Stimulated activated CD4-positive, alpha-beta T cell treated with anti-CD3 and anti-CD28 coated beads, Interleukin-15, amount 100 ng/mL, for 48 hours (primary cell): Measurements from ENCODE around the gene ZMAT5.

Source experiments
- DNase-seq, 2 donors: peaks; one replicate each; pipeline ENCODE4 v3.0.0-alpha.2; 2020; ENCODE audit warnings: low read depth in 2 of 2

The ZMAT5 gene

DNA sequence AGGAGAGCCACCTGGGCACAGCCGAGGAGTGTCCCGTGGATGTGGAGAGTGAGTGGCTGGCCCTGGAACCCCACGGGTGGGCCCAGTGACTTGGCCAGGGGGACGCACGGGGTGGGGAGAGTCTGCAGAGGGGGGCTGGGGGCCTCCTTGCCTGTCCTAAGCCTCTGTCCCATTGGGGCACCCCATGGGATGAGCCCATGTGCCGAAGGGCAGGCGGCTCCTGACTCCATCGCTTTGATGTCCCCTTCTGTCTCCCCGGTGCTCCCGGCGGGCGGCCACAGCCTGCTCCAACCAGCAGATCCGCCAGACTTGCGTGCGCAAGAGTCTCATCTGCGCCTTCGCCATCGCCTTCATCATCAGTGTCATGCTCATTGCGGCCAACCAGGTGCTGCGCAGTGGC is 37.6 kb downstream of the ZMAT5 start:
- no peak for DNase-seq

DNA sequence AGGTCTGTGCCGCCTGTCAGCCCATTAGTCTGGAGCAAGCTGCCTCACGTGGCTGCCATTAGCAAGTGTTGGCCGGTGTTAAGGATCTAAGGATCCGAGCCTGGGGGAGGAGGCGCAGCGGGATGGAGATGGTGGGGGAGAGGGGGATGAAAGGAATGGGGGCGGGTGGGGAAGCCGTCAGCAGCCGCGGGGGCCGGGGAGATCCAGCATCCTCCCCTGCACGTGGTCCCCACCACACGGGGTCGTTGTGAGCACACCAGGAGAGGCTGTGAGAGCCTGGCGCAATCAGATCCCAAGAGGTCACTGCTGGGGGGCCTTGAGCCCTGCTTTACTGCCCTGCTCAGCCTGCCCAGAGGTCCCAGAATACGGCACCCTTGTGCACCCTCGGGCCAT is 39.7 kb downstream of the ZMAT5 start:
- no peak for DNase-seq

DNA sequence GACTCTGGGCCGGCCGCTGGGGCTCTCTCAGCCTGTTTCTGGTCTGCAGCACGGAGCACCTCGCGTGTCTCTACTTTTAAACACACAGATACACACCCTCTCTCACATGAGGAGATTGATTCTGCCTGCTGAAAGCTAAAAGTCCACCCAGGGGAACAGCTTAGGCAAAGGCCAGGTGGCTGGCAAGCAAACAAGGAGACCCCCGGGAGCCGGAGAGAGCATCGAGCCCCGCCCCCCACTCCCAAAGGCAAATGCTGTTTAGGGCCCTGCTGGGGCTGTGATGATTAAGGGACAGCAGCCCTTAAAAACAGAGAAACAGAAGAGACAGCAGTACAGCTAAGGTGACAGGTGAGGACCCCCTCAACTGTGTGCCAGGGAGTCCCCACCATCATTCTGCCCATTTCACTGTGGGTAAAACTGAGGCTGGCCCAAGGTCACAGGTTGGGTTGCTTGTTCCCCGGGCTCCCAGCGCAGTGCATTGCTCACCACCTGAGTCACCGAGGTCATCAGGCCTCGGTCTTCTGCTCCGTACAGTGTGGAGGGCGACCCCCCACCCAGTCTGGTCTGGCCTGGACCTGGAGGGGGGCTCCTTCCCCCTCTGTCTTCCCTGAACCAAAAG is 40.2 kb downstream of the ZMAT5 start:
- DNase-seq: no peak

DNA sequence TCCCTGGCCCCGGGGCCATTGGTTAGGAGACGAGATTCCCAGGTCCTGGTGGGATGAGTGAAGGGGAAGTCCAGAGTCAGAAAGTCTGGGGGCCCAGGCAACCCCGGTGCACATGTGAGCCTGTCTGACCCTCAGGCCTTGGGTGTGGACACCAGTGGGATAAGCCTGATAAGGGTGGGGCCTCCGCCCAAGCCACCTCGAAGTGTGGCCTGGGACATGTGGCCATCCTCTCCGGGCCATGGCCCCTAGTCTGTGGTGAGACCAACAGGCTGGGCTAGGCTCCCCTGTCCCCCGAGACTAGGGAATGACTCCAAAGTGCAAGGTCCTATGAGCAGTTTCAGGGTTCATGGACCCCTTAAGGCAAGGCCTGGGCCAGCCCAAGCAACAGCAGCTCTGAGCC is 40.7 kb downstream of the ZMAT5 start:
- DNase-seq: no peak

DNA sequence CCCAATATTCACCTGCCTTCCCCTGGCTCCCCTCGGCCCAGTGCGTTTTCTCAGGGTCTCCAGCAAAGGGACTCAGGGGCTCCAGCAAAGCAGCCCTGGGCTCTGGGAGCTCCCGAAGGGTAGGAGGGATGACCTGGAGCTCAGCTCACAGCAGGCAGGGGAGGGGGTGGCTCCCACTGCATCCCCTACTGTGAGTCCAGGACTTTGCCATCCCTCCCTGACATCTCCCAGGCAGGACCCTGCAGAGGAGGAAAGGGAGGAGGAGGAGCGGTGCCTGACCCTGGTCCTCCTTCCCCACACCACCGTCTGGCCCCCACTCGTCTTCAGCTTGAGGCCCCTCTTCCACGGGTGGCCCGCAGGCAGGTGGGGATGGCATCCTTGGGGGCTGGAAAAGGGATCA is 42.0 kb downstream of the ZMAT5 start:
- DNase-seq: no peak

DNA sequence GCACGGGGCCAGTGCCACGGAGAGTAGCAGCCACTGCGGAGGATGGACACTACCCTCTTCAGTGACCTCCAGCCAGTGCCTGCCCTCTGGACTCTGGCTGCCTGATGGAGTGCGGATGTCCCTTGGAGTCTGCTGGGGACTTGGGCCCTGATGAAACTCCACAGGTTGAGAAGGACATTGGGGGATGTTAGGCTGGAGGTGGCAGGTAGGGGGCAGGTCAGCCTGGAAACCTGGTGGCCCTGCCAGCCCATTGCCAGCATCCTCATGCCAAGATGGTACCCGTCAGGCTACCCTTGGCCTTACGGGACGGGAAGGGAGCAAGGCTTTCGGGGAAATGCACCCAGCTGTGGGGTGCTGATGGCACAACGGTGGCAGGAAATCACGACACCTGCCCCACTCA is 43.0 kb downstream of the ZMAT5 start:
- no peak for DNase-seq

DNA sequence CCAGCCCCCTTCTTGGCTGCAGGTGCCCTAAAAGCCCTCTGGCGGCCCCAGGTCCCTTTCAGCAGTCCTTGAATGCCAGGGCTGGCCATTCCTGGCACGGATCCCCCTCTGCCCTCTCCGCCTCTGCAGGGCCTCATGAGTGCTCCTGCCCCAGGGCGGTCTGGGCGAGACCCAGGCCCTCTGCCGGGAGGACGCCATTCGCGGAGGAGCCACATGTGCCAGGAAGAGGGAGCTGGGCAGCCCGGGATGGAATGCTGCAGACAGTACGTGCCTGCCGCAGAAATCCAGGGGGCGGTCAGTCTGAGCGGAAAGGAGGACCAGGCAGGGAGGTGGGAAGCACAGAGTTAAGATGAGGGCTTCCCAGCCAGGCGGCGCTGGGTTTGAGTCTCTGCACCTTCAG is 44.2 kb downstream of the ZMAT5 start:
- DNase-seq: no peak

DNA sequence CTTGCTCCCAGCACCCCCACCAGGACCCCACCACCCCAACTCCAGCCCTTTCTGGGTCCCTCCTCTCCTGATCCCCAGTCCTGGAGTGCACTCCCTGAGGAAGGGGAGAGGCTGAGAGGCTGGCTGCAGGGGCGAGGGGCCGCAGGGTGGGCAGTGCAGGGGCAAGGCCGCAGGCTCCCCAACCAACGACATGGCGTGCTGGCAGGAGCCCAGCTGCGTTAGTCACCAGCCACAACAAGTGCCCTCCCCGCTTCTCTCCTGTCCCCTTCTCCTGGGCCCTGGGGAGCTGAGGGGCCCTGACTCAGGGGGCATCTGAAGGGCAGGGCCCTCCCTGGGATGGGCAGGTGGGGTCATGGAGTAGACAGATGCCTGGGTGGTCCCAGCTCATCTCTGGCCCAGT is 44.7 kb downstream of the ZMAT5 start:
- DNase-seq: no peak

DNA sequence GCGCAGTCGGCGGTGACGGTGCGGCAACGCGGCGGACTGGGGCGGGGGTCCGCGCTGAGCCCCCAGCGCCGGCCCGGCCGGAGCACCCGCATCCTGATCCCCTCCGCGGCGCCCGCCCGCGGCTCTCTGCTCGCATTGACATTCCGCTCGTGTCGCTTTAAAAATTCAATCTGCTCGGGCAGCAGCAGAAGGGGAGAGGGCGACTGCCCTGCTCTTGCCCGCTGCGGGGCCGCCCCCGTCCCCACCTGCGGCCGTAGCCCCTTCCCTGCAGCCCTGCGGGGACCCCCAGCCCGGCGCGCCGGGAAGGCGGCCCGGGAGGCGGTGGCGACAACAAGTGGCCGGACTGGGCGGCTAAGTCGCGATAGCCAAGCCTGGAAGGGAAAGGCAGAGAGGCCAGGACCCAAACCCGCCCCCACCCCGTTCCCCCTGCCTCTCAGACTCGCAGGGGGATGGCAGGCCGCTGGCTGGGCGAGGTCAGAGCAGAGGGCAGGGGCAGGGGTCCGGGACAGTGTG is 45.9 kb downstream of the ZMAT5 start:
- no peak for DNase-seq

DNA sequence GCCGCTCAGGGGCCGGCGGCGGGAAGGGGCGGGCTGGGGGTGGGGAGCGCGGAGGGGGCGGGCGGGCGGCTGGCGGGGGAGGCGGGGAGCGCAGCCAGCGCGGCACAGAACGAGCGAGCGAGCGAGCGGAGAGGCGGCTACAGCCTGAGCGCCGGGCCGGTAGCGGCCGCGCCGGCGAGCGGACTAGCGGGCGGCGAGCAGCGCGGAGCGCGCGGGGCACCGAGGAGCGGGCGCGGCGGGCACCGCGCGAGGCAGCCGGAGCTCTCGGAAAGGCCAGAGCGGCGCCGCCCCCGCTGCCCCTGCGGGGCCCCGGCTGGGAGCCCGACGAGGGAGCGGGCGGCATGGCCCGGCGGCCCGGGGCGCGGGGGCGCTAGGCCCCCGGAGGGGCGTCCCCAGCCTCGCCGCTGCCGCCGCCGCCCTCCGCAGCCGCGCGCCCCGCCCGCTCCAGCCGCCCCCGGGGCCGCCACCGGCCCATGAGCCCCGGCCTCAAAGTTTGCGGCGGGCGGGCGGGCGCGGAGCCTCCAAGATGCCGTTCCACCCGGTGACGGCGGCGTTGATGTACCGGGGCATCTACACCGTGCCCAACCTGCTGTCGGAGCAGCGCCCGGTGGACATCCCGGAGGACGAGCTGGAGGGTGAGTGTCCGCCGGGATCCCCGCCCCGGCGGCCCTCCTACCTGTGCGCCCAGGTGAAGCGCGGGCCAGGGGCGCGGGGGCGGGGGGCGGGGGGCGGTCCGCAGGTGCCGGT is 46.7 kb downstream of the ZMAT5 start, which contains the start of gene CABP7:
Gene CABP7, plus strand, starts transcription at position 105 of the 747 bp plus-strand sequence. Its CDS starts 422 bp downstream, at position 527.
- no peak for DNase-seq

DNA sequence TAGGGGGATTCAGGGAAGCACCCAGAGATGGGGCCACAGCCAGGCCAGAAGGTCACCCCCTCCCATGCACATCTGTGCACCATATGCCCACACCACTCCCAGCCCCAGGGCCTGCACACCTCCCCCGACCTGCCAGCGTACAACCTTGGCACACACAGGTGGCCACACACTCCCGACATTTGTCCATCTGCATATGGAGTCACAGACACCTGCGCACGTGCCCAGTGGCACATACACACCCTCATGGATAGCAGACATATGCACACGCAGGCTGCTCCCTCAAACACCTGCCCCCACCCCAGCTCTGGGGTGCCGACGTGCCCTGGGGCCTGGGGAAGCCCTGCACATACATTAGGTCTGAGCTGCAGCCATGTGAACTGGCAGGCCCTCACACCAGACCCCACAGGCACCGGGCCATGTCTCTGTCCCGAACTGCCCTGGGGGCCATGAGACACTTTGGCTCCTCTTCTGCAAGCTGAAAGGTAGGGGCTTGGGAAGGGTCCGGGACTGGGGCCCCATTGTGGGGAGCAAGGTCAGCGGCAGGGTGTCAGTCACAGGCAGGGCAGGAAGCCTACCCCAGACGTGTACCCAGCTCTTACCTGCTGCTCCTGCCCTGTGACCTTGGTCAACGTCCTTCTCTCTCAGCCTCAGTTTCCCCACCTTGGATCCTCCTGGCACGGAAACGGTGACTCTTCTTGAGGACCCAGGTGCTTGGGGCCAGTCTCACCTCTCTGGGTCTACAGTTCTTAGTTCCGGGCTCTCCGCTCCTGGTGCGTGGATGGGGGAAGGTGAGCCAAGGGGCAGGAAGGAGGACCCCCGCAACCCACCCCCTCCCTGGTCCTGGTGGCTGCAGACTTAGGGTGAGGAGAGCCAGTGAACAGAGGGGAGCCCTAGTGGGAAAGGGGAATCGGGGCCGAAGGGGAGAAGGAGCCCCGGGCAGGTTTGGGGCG is 47.6 kb downstream of the ZMAT5 start:
- DNase-seq: no peak

DNA sequence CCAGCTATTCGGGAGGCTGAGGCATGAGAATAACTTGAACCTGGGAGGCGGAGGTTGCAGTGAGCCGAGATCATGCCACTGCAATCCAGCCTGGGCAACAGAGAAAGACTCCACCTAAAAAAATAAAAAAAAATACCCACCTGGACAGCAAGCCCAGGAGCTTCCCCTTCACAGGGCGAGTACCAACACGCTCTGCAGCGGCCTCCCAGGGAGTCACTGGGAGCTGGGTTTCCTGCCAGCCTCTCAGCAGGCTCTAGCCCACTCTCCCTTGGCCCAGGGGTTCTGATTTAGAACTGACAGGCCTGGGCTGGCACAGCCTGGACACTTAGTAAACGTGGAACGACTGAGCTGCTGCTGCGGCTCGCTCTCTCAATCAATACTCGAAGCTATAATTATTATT is 49.0 kb downstream of the ZMAT5 start:
- DNase-seq: no peak

DNA sequence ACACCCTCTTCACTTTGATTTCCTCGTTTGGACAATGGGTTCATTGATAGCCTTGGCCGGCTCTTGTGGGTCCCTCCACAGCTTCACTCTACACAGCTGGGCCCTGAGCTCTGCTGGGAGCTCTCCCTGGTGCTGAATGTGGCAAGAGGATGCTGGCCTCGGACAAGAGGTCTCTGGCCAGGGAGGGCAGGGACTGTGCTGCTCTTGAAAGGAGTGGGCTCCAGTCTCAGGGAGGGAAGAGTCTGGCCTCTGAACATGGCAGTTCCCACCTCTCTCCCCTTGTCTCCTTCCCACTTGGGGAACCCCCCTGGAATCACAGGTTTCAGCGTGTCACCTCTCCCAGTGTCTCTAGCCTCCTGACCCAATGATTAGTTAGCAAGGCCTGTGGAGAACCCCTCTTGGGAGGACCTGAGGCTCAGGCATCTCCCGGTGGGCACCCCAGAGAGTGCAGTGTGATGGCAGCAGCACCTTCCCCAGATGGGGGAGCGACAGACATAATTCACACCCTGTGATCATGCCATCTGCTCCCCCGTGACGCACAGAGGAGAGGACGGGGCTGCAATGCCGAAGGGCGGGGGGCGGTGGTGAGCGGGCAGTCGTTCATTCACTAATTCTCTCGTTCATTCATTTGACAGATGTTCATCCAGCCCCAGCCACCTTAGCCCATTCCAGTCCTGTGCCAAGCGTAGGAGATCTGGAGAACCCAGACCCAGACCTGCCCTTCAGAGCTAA is 49.8 kb downstream of the ZMAT5 start:
- DNase-seq: no peak

DNA sequence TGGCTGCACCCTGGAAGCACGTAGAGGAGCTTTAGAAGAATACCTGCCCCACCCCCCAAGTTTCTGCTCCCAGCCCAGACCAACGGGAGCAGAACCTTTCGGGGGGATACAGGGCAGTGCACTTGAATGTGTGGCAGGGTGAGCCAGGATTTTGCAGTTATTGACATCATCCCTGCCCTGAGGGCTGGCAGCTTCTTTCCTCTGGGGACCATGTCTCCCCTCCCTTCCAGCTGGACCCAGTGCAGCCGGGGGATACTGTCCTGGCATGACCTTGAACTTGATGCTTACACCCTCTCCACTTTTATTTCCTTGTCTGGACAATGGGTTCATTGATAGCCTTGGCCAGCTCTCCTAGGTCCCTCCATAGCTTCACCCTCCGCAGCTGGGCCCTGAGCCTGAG is 51.1 kb downstream of the ZMAT5 start:
- DNase-seq: no peak

DNA sequence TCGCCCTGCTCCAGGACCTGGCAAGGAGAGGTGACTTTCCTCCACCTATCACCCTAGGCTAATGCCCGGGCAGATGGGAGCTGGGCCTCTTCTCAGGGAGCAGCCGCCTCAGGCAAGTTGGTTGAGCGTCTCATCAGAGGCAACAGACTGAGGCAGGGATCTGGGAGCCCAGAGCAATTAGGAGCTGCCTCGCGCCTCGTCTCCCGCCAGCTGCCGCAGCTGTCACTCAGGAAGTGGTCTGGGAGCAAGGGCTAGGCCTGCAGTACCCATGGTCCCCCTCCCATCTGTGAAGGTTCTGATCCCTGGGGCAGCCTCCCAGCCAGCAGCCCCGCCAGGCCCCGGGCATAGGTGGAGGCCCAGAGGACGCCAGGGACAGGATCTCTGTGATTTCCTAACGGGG is 51.6 kb downstream of the ZMAT5 start:
- DNase-seq: no peak

DNA sequence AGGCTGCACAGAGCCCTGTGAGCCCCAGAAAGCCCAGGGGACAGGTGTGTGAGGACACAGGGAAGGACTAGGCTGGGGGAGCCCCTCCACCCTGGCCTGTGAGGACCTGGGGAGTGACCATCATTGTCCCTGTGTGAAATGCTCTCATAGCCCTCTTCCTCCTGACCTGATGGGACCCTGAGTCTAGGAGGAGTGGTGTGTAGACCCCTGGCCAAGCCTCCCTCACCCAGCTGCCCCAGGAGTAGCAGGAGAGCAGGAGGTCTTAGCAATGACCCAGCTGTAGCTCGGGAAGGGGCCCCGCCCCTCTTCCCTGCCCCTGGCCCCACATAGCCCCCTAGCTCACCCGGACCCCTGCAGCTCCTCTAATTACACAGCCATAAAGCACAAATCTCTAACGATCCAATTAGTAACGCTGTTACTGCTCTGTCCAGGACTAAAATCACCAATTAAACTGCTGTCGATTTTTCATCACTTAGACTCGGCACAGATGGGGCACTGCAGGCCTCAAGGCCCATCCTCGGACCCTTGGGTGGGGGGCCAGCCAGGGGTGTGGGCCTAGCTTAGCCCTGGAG is 53.6 kb downstream of the ZMAT5 start:
- no peak for DNase-seq

DNA sequence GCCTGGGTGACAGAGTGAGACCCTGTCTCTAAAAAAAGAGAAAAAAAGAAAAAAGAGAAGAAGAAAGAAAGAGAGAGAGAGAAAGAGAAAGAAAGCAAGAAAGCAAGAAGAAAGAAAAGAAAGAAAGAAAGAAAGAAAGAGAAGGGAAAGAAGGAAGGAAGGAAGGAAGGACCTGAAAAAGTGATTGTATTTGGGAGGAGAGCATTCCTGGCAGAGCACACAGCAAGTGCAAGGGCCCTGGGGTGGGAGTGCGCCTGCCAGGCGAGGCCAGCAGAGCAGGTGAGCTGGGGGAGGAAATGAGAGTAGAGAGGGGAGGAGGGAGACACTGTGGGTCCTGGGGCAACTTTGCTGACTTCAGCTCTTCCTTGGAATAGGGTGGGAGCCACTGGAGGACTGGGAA is 54.7 kb downstream of the ZMAT5 start:
- DNase-seq: no peak

DNA sequence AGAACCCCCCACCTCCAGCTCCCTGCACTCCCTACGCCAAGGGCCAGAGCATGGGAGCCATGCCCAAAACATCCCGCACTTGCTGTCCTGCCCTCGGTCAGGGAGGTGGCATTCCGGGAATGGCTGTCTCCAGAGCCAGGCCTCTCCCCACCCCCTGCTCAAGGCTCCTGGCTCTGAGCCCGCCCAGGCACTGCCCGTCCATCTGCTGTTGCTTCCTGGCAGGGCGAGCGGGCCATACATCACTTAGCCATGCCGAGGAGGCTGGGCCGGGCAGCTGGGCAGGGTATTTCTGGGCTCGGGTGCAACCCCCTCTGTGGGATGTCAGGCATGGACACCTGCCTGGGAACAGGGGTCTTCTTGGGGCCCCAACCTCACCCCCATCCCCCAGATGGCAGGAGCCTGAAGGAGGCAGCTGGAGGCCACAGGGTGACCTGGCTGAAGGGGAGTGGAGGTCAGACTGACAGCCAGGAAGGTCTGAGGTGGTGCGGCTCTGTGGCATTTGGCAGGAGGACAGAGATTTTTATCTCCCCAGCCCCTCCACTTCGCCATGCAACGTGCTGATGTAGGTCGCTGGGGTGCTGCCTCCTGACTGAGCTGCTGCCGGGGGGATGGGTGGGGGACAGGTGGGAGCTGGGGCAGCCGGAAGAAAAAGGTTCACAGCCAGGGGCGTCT is 55.7 kb downstream of the ZMAT5 start:
- no peak for DNase-seq

DNA sequence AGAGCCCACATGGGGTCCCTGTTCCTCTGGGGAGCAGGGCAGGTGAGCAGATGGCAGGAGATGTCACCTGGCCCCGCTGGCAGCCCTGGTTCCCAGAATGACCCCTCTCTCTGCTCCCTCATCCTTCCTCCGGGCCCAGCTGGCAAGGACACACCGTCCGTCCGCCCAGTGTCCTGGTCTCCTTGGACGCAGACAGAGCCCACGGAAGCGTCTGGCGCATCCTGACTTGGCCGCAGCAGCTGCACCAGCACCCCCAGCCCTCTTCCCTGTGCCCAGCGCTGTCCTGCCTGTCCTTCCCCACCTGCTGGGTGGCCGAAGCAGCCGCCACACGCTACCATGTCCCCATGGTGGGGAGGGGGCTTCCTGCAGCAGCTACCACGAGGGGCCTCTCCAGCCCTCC is 56.6 kb downstream of the ZMAT5 start:
- no peak for DNase-seq

DNA sequence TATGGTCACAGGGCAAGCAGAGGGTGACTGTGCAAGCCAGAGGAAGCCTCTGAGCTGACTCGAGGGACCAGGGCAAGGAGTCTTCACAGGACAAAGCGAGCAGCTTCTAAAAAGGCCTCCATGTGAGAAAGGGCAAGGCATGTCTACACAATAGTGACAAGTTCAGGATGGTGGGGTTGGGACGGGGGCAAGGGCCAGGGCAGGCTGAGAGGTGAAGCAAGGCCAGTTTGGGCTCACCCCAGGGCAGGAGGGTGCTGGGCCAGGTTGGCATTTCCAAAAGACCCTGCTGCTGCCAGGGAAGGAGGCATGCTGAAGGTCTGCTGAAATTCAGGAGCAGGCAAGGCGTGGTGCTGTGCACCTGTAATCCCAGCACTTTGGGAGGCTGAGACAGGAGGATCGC is 59.3 kb downstream of the ZMAT5 start:
- no peak for DNase-seq

DNA sequence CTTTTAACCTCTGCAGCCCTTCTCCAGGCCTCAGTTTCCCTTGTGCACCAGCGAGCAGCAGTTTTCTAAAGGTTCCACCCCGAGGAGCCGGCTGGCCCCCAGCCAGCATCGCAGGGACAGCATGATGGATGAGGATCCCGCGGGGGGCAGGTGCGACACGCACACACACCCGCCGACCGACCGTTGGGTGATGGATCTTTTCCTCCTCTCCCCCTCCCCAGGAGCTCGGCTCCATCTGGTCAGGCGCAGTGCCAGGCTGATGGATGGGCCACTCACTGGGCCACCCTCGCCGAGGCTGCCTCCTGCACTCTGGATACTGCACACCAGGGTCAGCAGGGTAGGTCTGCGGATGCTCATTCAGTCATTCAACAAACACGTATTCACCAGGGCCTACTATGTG is 59.8 kb downstream of the ZMAT5 start:
- no peak for DNase-seq
